Measurements from ENCODE around the gene RIPPLY3. TPM values are rescaled to one million over a fixed set of nuclear protein-coding genes. Genes with fewer than 3 reads are reported as not detected.
A peak's percentile ranks its signal among the peaks of the same experiment; 100 is the strongest.

Gene RIPPLY3
- total RNA-seq, 2 donors from 2014 or later = not detected

DNA sequence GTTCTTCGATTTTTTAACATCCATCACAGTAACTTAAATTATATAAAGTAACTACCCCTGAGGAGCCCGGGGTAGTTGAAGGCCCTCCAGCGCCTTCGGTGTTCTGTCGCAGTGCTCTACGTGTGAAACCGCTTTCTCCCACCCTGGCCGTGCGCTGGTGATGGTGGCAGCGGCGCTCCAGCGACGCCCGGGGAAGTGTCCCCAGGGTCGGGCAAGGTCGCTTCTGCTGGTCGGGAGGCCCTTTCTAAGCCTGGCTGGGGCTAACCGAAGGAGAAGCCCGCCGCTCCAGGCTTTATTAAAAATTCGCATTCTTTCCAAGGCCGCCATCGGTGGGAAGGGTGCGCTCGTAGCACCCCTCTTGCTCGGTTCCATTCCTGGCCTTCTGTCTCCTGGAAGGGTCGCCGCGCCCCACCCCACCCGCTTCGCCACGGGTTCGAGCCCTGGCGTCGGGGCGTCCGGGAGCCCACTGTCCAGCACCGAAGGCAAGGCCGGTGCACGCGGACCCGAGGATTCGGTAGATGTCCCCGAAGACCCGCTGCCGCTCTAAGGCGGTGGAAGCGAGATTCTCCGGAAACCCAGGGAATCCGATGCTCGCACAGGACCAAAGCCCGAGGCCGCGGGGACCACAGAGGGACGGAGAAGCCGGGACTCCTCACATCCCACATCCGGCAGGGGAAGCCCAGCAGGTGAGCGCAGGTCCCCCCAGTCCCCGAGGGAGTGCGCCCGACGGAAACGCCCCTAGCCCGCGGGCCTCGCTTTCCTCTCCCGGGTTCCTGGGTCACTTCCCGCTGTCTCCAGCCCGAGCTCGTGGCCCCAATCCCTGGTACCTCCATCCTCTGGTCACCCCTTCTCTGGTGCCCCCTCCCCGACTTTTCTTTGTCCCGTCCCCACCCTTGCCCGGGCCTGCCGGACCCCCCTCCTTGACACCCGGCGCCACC lies 685 bp upstream of the RIPPLY3 start:
- Histone ChIP-seq H3K4me3 (peak overlapping the region in 1 of 2 donors; percentile 51), H3K4me1 (peaks cover 0 to 22% of the 10 kb centered on the region in 2 donors), H3K27me3 (peaks cover 6 to 7% of the 10 kb centered on the region in 2 donors), H3K9me3 (no peaks in the 10 kb centered on the region), H3K36me3 (no peaks in the 10 kb centered on the region), H3K27ac (no peak overlapping the region)
- TF ChIP-seq CTCF (IDR thresholded peaks at IDR 0.05) = no peak
- DNase-seq (ENCODE audit: low spot score) = no peak

DNA sequence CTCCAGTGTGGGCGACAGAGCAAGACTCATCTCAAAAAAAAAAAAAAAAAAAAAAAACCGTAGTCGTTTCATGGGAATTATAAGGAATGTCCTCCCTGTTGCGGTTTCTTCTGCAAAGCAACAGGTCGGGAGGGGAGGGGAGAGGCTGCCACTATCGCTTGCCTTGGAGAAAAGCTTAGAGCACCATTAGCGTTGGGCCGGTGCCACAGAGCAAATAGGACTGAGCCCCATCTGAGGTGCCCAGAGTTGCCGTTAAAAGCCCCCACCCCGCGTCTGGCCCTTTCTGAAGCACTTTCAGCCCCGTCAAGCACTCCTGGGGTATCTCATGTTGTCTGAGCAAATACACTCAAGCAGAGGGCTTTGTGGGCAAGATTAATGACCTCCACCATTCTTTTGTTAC lies 2.2 kb downstream of the RIPPLY3 start:
- DNase-seq (ENCODE audit: low spot score) = no peak
- Histone ChIP-seq H3K4me3 (no peak overlapping the region), H3K36me3 (no peaks in the 10 kb centered on the region), H3K27me3 (peaks cover 6 to 7% of the 10 kb centered on the region in 2 donors), H3K27ac (no peak overlapping the region), H3K4me1 (peaks cover 0 to 22% of the 10 kb centered on the region in 2 donors), H3K9me3 (no peaks in the 10 kb centered on the region)
- TF ChIP-seq CTCF (IDR thresholded peaks at IDR 0.05) = no peak

DNA sequence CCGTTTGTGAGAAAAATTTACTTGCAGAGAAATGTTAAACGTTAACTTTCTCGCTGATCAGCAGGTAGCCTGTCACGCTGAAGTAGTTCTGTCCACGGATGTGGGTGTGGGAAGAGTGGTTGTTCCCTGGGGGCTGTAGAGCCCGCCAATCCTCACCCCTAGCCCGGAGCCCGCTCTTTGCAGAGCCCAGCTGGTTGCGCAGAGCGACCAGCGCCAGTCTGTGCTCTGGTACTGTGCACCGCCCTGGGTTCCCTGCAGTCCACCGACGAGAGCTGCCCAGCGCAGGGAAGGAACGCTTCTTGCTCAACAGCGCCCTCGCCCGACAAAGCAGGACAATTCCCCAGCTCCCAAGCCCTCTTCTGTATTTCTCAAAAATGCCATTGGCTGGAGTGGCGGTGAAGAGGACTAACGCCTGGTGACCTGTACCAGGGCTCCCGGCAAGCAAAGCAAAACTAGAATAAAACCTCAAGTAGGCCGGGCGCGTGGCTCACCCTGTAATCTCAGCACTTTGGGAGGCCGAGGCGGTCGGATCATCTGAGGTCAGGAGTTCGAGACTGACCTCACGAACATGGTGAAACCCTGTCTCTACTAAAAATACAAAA lies 3.3 kb downstream of the RIPPLY3 start:
- peak; percentile 78 to 89 for TF ChIP-seq CTCF (IDR thresholded peaks at IDR 0.05)
- Histone ChIP-seq H3K9me3 (no peaks in the 10 kb centered on the region), H3K36me3 (no peaks in the 10 kb centered on the region), H3K4me3 (peak overlapping the region in 1 of 2 donors; percentile 29), H3K27ac (no peak overlapping the region), H3K27me3 (peaks cover 6 to 7% of the 10 kb centered on the region in 2 donors), H3K4me1 (peaks cover 0 to 22% of the 10 kb centered on the region in 2 donors)
- DNase-seq (ENCODE audit: low spot score) = peak; percentile 78

- DNase-seq (ENCODE audit: low spot score) = no peak
- H3K4me3 ChIP-seq = no peak overlapping the region
- TF ChIP-seq CTCF (IDR thresholded peaks at IDR 0.05) = no peak
- H3K27ac ChIP-seq = no peak overlapping the region
- no peaks in the 10 kb centered on the region for H3K4me1 ChIP-seq
- no peaks in the 10 kb centered on the region for H3K36me3 ChIP-seq
- H3K27me3 ChIP-seq = no peaks in the 10 kb centered on the region
- H3K9me3 ChIP-seq = no peaks in the 10 kb centered on the region
Measured at GRCh38 chr21:37017951-37018679, 11.6 kb downstream of the RIPPLY3 start.

DNA sequence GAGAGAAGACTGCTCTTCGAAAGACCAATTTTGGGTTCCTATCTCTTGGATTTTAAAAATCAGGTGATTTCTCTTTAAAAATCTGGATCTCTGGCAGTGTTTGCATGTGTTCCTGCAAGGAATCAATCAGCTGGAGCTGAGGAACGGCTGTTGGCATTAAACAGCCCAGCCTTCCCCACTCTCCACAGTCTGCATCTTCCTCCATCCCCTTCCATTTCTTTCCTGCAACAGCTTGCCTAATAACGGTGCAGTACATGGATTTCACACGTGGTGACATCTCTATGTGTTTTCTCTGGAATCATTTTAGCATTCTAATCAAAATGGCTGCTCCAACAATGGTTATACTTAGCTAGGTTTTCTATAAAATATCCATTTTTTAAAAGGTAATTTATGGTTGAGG lies 20.0 kb downstream of the RIPPLY3 start:
- H3K9me3 ChIP-seq = no peaks in the 10 kb centered on the region
- TF ChIP-seq CTCF (IDR thresholded peaks at IDR 0.05) = no peak
- no peak overlapping the region for H3K4me3 ChIP-seq
- H3K27ac ChIP-seq = no peak overlapping the region
- H3K27me3 ChIP-seq = no peaks in the 10 kb centered on the region
- H3K36me3 ChIP-seq = no peaks in the 10 kb centered on the region
- peak; percentile 2 for DNase-seq (ENCODE audit: low spot score)
- no peaks in the 10 kb centered on the region for H3K4me1 ChIP-seq
